ENCODE data around the gene STAMBPL1.

The STAMBPL1 gene

GRCh38 chr10:88895250-88895649 lies 15.2 kb downstream of the STAMBPL1 start:
- no peak for DNase-seq

- no peak for DNase-seq
Measured at GRCh38 chr10:88896372-88896993, 16.4 kb downstream of the STAMBPL1 start.

- DNase-seq: no peak
Measured at GRCh38 chr10:88896994-88897853, 17.2 kb downstream of the STAMBPL1 start.

GRCh38 chr10:88898727-88899126 lies 18.7 kb downstream of the STAMBPL1 start:
- DNase-seq: no peak

GRCh38 chr10:88899886-88900285 lies 19.8 kb downstream of the STAMBPL1 start:
- no peak for DNase-seq

- no peak for DNase-seq
Measured at GRCh38 chr10:88901206-88901983, 21.4 kb downstream of the STAMBPL1 start.

GRCh38 chr10:88901984-88902789 lies 22.1 kb downstream of the STAMBPL1 start:
- no peak for DNase-seq

GRCh38 chr10:88903715-88904114 lies 23.7 kb downstream of the STAMBPL1 start:
- DNase-seq: no peak

- no peak for DNase-seq
Measured at GRCh38 chr10:88906921-88907320, 26.9 kb downstream of the STAMBPL1 start.

GRCh38 chr10:88908194-88908593 lies 28.1 kb downstream of the STAMBPL1 start:
- no peak for DNase-seq

- no peak for DNase-seq
Measured at GRCh38 chr10:88911116-88911515, 31.1 kb downstream of the STAMBPL1 start.

GRCh38 chr10:88911851-88912250 lies 31.8 kb downstream of the STAMBPL1 start:
- DNase-seq: no peak

- no peak for DNase-seq
Measured at GRCh38 chr10:88913127-88913526, 33.1 kb downstream of the STAMBPL1 start.

GRCh38 chr10:88913788-88914187 lies 33.7 kb downstream of the STAMBPL1 start:
- DNase-seq: no peak

GRCh38 chr10:88915781-88916180 lies 35.7 kb downstream of the STAMBPL1 start:
- DNase-seq: no peak

- no peak for DNase-seq
Measured at GRCh38 chr10:88916231-88916630, 36.2 kb downstream of the STAMBPL1 start.

GRCh38 chr10:88916986-88917385 lies 36.9 kb downstream of the STAMBPL1 start:
- DNase-seq: no peak

GRCh38 chr10:88918191-88918905 lies 38.3 kb downstream of the STAMBPL1 start:
- no peak for DNase-seq

- no peak for DNase-seq
Measured at GRCh38 chr10:88919041-88919440, 39.0 kb downstream of the STAMBPL1 start.

GRCh38 chr10:88920198-88920597 lies 40.2 kb downstream of the STAMBPL1 start:
- DNase-seq: no peak

- no peak for DNase-seq
Measured at GRCh38 chr10:88920986-88921593, 41.0 kb downstream of the STAMBPL1 start.

GRCh38 chr10:88922041-88922440 lies 42.0 kb downstream of the STAMBPL1 start:
- no peak for DNase-seq
